ENCODE results near the gene NUMA1. TPM values are rescaled to one million over a fixed set of nuclear protein-coding genes. Genes with fewer than 3 reads are reported as not detected.

NUMA1 gene
- total RNA-seq, 1 donor from 2014 or later, result 150 TPM

- Mint-ChIP-seq H3K27me3 (ENCODE audit: insufficient read depth) (no peaks in the 10 kb centered on the region), H3K4me1 (ENCODE audit: low read depth) (peaks cover 64% of the 10 kb centered on the region), H3K36me3 (ENCODE audit: low read depth) (peaks cover 22% of the 10 kb centered on the region), H3K4me3 (no peak overlapping the region), H3K27ac (peak overlapping the region; percentile 45), H3K9me3 (no peaks in the 10 kb centered on the region)
- intact Hi-C loops (cut with micrococcal nuclease), result no loop called here
- DNase-seq (ENCODE audit: low spot score), result no peak
Measured at GRCh38 chr11:72070491-72070890, 9.9 kb downstream of the NUMA1 start.

GRCh38 chr11:72069787-72070251 lies 10.5 kb downstream of the NUMA1 start:
- Mint-ChIP-seq H3K27ac (peak overlapping the region; percentile 64), H3K36me3 (ENCODE audit: low read depth) (peaks cover 19% of the 10 kb centered on the region), H3K4me1 (ENCODE audit: low read depth) (peaks cover 60% of the 10 kb centered on the region), H3K27me3 (ENCODE audit: insufficient read depth) (no peaks in the 10 kb centered on the region), H3K9me3 (no peaks in the 10 kb centered on the region), H3K4me3 (no peak overlapping the region)
- no peak for DNase-seq (ENCODE audit: low spot score)
- intact Hi-C loops (cut with micrococcal nuclease), result no loop called here

GRCh38 chr11:72069200-72069599 lies 11.1 kb downstream of the NUMA1 start:
- peaks cover 60% of the 10 kb centered on the region for H3K4me1 Mint-ChIP-seq (ENCODE audit: low read depth)
- no peak overlapping the region for H3K4me3 Mint-ChIP-seq
- intact Hi-C loops (cut with micrococcal nuclease), result no loop called here
- DNase-seq (ENCODE audit: low spot score), result no peak
- H3K9me3 Mint-ChIP-seq, result no peaks in the 10 kb centered on the region
- H3K27me3 Mint-ChIP-seq (ENCODE audit: insufficient read depth), result no peaks in the 10 kb centered on the region
- H3K27ac Mint-ChIP-seq, result peak overlapping the region; percentile 64
- peaks cover 19% of the 10 kb centered on the region for H3K36me3 Mint-ChIP-seq (ENCODE audit: low read depth)

GRCh38 chr11:72067676-72068075 lies 12.7 kb downstream of the NUMA1 start:
- H3K4me3 Mint-ChIP-seq, result no peak overlapping the region

GRCh38 chr11:72067266-72067665 lies 13.1 kb downstream of the NUMA1 start:
- Mint-ChIP-seq H3K4me3 (no peak overlapping the region), H3K27ac (no peak overlapping the region), H3K36me3 (ENCODE audit: low read depth) (peaks cover 14% of the 10 kb centered on the region), H3K4me1 (ENCODE audit: low read depth) (peaks cover 48% of the 10 kb centered on the region), H3K9me3 (no peaks in the 10 kb centered on the region), H3K27me3 (ENCODE audit: insufficient read depth) (no peaks in the 10 kb centered on the region)
- DNase-seq (ENCODE audit: low spot score), result no peak
- intact Hi-C loops (cut with micrococcal nuclease), result loop anchor here (1.0 kb wide), 1 partner anchor 10 kb away; no protein-coding TSS in a partner anchor

More at GRCh38 chr11:72067676-72068075, 12.7 kb downstream of the NUMA1 start:
- Mint-ChIP-seq H3K9me3 (no peaks in the 10 kb centered on the region), H3K4me1 (ENCODE audit: low read depth) (peaks cover 52% of the 10 kb centered on the region), H3K27ac (no peak overlapping the region), H3K36me3 (ENCODE audit: low read depth) (peaks cover 14% of the 10 kb centered on the region), H3K27me3 (ENCODE audit: insufficient read depth) (no peaks in the 10 kb centered on the region)
- no peak for DNase-seq (ENCODE audit: low spot score)
- intact Hi-C loops (cut with micrococcal nuclease), result loop anchor here (1.0 kb wide), 1 partner anchor 10 kb away; no protein-coding TSS in a partner anchor

GRCh38 chr11:72066855-72067254 lies 13.5 kb downstream of the NUMA1 start:
- H3K27ac Mint-ChIP-seq, result no peak overlapping the region
- no peak for DNase-seq (ENCODE audit: low spot score)
- H3K4me1 Mint-ChIP-seq (ENCODE audit: low read depth), result peaks cover 44% of the 10 kb centered on the region
- peaks cover 14% of the 10 kb centered on the region for H3K36me3 Mint-ChIP-seq (ENCODE audit: low read depth)
- no peaks in the 10 kb centered on the region for H3K27me3 Mint-ChIP-seq (ENCODE audit: insufficient read depth)
- intact Hi-C loops (cut with micrococcal nuclease), result loop anchor here (1.0 kb wide), 1 partner anchor 10 kb away; no protein-coding TSS in a partner anchor
- no peaks in the 10 kb centered on the region for H3K9me3 Mint-ChIP-seq
- no peak overlapping the region for H3K4me3 Mint-ChIP-seq

GRCh38 chr11:72061739-72062396 lies 18.5 kb downstream of the NUMA1 start:
- Mint-ChIP-seq H3K36me3 (ENCODE audit: low read depth) (peaks cover 9% of the 10 kb centered on the region), H3K9me3 (no peaks in the 10 kb centered on the region), H3K4me1 (ENCODE audit: low read depth) (peaks cover 11% of the 10 kb centered on the region), H3K27me3 (ENCODE audit: insufficient read depth) (no peaks in the 10 kb centered on the region), H3K27ac (no peak overlapping the region), H3K4me3 (no peak overlapping the region)
- no peak for DNase-seq (ENCODE audit: low spot score)
- intact Hi-C loops (cut with micrococcal nuclease), result no loop called here

- Mint-ChIP-seq H3K4me3 (no peak overlapping the region), H3K27me3 (ENCODE audit: insufficient read depth) (no peaks in the 10 kb centered on the region), H3K9me3 (no peaks in the 10 kb centered on the region), H3K27ac (no peak overlapping the region), H3K4me1 (ENCODE audit: low read depth) (no peaks in the 10 kb centered on the region), H3K36me3 (ENCODE audit: low read depth) (peaks cover 9% of the 10 kb centered on the region)
- DNase-seq (ENCODE audit: low spot score), result no peak
- intact Hi-C loops (cut with micrococcal nuclease), result no loop called here
Measured at GRCh38 chr11:72058416-72059034, 21.8 kb downstream of the NUMA1 start.

- no peak for DNase-seq (ENCODE audit: low spot score)
- intact Hi-C loops (cut with micrococcal nuclease), result no loop called here
- Mint-ChIP-seq H3K4me1 (ENCODE audit: low read depth) (peaks cover 9% of the 10 kb centered on the region), H3K9me3 (no peaks in the 10 kb centered on the region), H3K27ac (no peak overlapping the region), H3K36me3 (ENCODE audit: low read depth) (peaks cover 9% of the 10 kb centered on the region), H3K4me3 (no peak overlapping the region), H3K27me3 (ENCODE audit: insufficient read depth) (no peaks in the 10 kb centered on the region)
Measured at GRCh38 chr11:72048766-72049460, 31.4 kb downstream of the NUMA1 start.

GRCh38 chr11:72045849-72046248 lies 34.5 kb downstream of the NUMA1 start:
- intact Hi-C loops (cut with micrococcal nuclease), result no loop called here
- Mint-ChIP-seq H3K9me3 (no peaks in the 10 kb centered on the region), H3K4me1 (ENCODE audit: low read depth) (peaks cover 12% of the 10 kb centered on the region), H3K4me3 (no peak overlapping the region), H3K36me3 (ENCODE audit: low read depth) (peaks cover 9% of the 10 kb centered on the region), H3K27me3 (ENCODE audit: insufficient read depth) (no peaks in the 10 kb centered on the region), H3K27ac (no peak overlapping the region)
- DNase-seq (ENCODE audit: low spot score), result no peak

- no peak overlapping the region for H3K4me3 Mint-ChIP-seq
- no peaks in the 10 kb centered on the region for H3K27me3 Mint-ChIP-seq (ENCODE audit: insufficient read depth)
- peaks cover 10% of the 10 kb centered on the region for H3K36me3 Mint-ChIP-seq (ENCODE audit: low read depth)
Measured at GRCh38 chr11:72042064-72042745, 38.1 kb downstream of the NUMA1 start.

GRCh38 chr11:72041364-72042063 lies 38.8 kb downstream of the NUMA1 start:
- Mint-ChIP-seq H3K27me3 (ENCODE audit: insufficient read depth) (no peaks in the 10 kb centered on the region), H3K4me3 (no peak overlapping the region)
- intact Hi-C loops (cut with micrococcal nuclease), result loop anchor here (5.0 kb wide), 2 partner anchors 101 to 114 kb away; partner anchors contain the start of genes RNF121 and XNDC1N

More at GRCh38 chr11:72042064-72042745, 38.1 kb downstream of the NUMA1 start:
- intact Hi-C loops (cut with micrococcal nuclease), result loop anchor here (5.0 kb wide), 2 partner anchors 100 to 115 kb away; partner anchors contain the start of genes RNF121 and XNDC1N
- DNase-seq (ENCODE audit: low spot score), result no peak
- Mint-ChIP-seq H3K4me1 (ENCODE audit: low read depth) (peaks cover 12% of the 10 kb centered on the region), H3K9me3 (no peaks in the 10 kb centered on the region), H3K27ac (no peak overlapping the region)

More at GRCh38 chr11:72041364-72042063, 38.8 kb downstream of the NUMA1 start:
- Mint-ChIP-seq H3K36me3 (ENCODE audit: low read depth) (peaks cover 14% of the 10 kb centered on the region), H3K4me1 (ENCODE audit: low read depth) (peaks cover 18% of the 10 kb centered on the region), H3K9me3 (no peaks in the 10 kb centered on the region), H3K27ac (no peak overlapping the region)
- peak; percentile 10 for DNase-seq (ENCODE audit: low spot score)

All from activated T-helper 1 cell treated with anti-CD3 and anti-CD28 coated beads, Interleukin-12 subunit alpha, Interleukin-12 subunit beta, Interleukin-2, Interleukin-4 antibody, amounts not matched to agents 30 ng/mL and 10 ng/mL and 1 ng/mL, durations not matched to agents 14 hours and 24 hours and 36 hours (primary cell).